Heart left ventricle (tissue), 16 donors: Measurements from ENCODE around the gene GOLGA8J. TPM values are rescaled to one million over a fixed set of nuclear protein-coding genes. Genes with fewer than 3 reads are reported as not detected.
"Not testable (repeated sequence)": the region's sequence is repeated elsewhere in the genome, so short reads cannot be mapped to it uniquely, and the experiment has no call there.

ENCODE experiments used
- ATAC-seq, 4 donors: fragments of 200-7000 bp; cut with Tn5 transposase; one replicate each; pipeline ENCODE4 v1.9.1; 2020 to 2022; ENCODE audit warnings: moderate library complexity in 4 of 4, mild to moderate bottlenecking in 3 of 4, moderate number of reproducible peaks in 1 of 4
- DNase-seq, 5 donors: peaks; one replicate each; pipeline ENCODE4 v3.0.0-alpha.2; 2020
- H3K27ac ChIP-seq, 12 donors: fragments of 200-600 bp; sonication (generic) in 4 of 12; one replicate each; pipeline versions ENCODE4 v1.5.0 to v1.8.0; 2016 to 2022; ENCODE audit warnings: mild to moderate bottlenecking in 2 of 12
- H3K27me3 ChIP-seq, 9 donors: fragments of 200-600 bp; sonication (generic) in 2 of 9; one replicate each; pipeline versions ENCODE4 v1.5.1 to v1.8.0; 2016 to 2022; ENCODE audit warnings: mild to moderate bottlenecking in 3 of 9
- H3K36me3 ChIP-seq, 9 donors: fragments of 200-600 bp; sonication (generic) in 2 of 9; one replicate each; pipeline versions ENCODE4 v1.5.0 to v1.8.0; 2018 to 2022; ENCODE audit warnings: mild to moderate bottlenecking in 2 of 9
- H3K4me1 ChIP-seq, 12 donors: fragments of 200-600 bp; sonication (generic) in 4 of 12; one replicate each; pipeline versions ENCODE4 v1.5.0 to v1.8.0; 2016 to 2022; ENCODE audit warnings: mild to moderate bottlenecking in 3 of 12
- H3K4me3 ChIP-seq, 12 donors: fragments of 200-600 bp; sonication (generic) in 4 of 12; one replicate each; pipeline versions ENCODE4 v1.5.0 to v1.8.0; 2017 to 2022; ENCODE audit warnings: mild to moderate bottlenecking in 9 of 12, moderate library complexity in 4 of 12
- H3K9me3 ChIP-seq, 12 donors: fragments of 200-600 bp; sonication (generic) in 4 of 12; one replicate each; pipeline versions ENCODE4 v1.5.0 to v1.8.0; 2016 to 2022; ENCODE audit warnings: mild to moderate bottlenecking in 1 of 12
- POLR2A ChIP-seq, 2 donors: fragments of 450-650 bp; IDR thresholded peaks; one replicate each; pipeline ENCODE4 v1.6.1; 2017; ENCODE audit warnings: antibody characterized with exemption in 2 of 2, mild to moderate bottlenecking in 2 of 2, moderate library complexity in 2 of 2
- WGBS, 4 donors: extraction: QIAGEN DNeasy Blood & Tissue Kit in 2 of 4; methylation state at CpG; one replicate each; pipeline versions ENCODE4 v1.1.5 to v1.1.7; 2013 to 2018; 5-methylcytosine and 5-hydroxymethylcytosine counted together
- intact Hi-C, 10 donors: fragments of 100-400 bp; cut with DNase I; formaldehyde crosslinking; loops; one replicate each; pipeline versions ENCODE4 v1.11.1 to v1.14.2; 2022
- long read RNA-seq, 3 donors: library from polyadenylated mRNA; unstranded; transcript quantifications; one replicate each; pipeline ENCODE4 v2.0.0, GENCODE V29; 2020 to 2021
- polyA plus RNA-seq, 2 donors: library from polyadenylated mRNA; stranded (reverse); fragments of 200-250 nt; gene quantifications; one replicate each; pipeline ENCODE4 v1.2.3, GENCODE V29; 2013
- total RNA-seq, 9 donors: library from RNA; depleted of rRNA in 2 of 9; stranded (reverse); fragments of >200 nt in 2 of 9; fragmentation: NEBNext Ultra II Directional in 3 of 9; extraction: Animal tissue kit (Norgen Biotek cat#: 25700) in 3 of 9; gene quantifications; one replicate each; pipeline versions ENCODE4 v1.1.0 to v1.2.4, GENCODE V29; 2016 to 2023
- TF ChIP-seq, protein P1 (sequence below), 12 donors: fragments of 200-600 bp; sonication (generic) in 4 of 12; IDR thresholded peaks; one replicate each; pipeline versions ENCODE4 v1.5.0 to v1.8.0; 2018 to 2022; ENCODE audit warnings: antibody characterized with exemption in 12 of 12, mild to moderate bottlenecking in 5 of 12
- donor health status: ischemic (EF 13 %, LVEDD 7.1; RV severe dilation, severe dysfunction).
- donor health status: healthy with polysubstance abuse.
- donor health status: DM: no; HTN: yes; CAD: no.
- donor health status: DM: no; HTN: no; CAD: no.
- donor health status: ischemic (EF 25% LVEDD 6.9; RV normal size, moderate dysfunction).
- donor health status: ischemic (EF 25% LVEDD 5.7; RV mildly dilated, moderate dysfunction).
- donor health status: healthy.
- donor health status: DM: yes; HTN: yes; CAD: no.
- donor health status: ischemic (EF 35%, LVEDD 5.7; RV mildly dilated, moderate dysfunction).
- donor health status: nonischemic (EF 11% LVEDD 7.7; RV severe dilation, severe dysfunction).
- donor health status: DM: yes; HTN: yes; CAD: no.
- donor health status: PGD.
- donor health status: ischemic (EF 29% LVEDD 5.4; RV normal size, mild dysfunction).
- donor health status: nonischemic (EF 23%, LVEDD 6.1; RV moderate dilation, normal function).

GOLGA8J gene, protein sequence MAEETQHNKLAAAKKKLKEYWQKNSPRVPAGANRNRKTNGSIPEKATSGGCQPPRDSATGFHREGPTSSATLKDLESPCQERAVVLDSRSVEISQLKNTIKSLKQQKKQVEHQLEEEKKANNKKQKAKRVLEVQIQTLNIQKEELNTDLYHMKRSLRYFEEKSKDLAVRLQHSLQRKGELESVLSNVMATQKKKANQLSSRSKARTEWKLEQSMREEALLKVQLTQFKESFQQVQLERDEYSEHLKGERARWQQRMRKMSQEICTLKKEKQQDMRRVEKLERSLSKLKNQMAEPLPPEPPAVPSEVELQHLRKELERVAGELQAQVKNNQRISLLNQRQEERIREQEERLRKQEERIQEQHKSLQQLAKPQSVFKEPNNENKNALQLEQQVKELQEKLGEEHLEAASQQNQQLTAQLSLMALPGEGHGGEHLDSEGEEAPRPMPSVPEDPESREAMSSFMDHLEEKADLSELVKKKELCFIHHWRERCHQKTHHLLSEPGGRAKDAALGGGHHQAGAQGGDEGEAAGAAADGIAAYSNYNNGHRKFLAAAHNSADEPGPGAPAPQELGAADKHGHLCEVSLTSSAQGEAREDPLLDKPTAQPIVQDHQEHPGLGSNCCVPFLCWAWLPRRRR
- total RNA-seq: not detected
- under 1 TPM in 1 of 2 donors, not detected in 1; 0.06 TPM for polyA plus RNA-seq
- long read RNA-seq, donor 1: 0 reads
- long read RNA-seq, donor 2: 0 reads
- long read RNA-seq, donor 3: 0 reads

GRCh38 chr15:30082655-30083054 lies at the start of gene GOLGA8J:
Gene GOLGA8J (plus strand): TSS chr15:30082955. CDS start chr15:30083053, 98 bp downstream.
- WGBS, 4 donors: no CpG with 5 or more reads among the region's 7 CpGs
- ATAC-seq, H3K4me1 ChIP-seq, H3K36me3 ChIP-seq, H3K9me3 ChIP-seq, H3K27ac ChIP-seq, H3K27me3 ChIP-seq, DNase-seq, intact Hi-C loops, H3K4me3 ChIP-seq: not testable (repeated sequence)

- Histone ChIP-seq H3K9me3 (peaks cover 0 to 20% (median 1%) of the 10 kb centered on the region in 12 donors), H3K27ac (no peak overlapping the region), H3K4me3 (no peak overlapping the region), H3K27me3 (no peaks in the 10 kb centered on the region), H3K36me3 (no peaks in the 10 kb centered on the region), H3K4me1 (no peaks in the 10 kb centered on the region)
- 77 to 84% (median 80%) methylated on average over 3 of the region's 3 CpGs for WGBS, 4 donors
- DNase-seq: no peak
- TF ChIP-seq, protein P1, sequence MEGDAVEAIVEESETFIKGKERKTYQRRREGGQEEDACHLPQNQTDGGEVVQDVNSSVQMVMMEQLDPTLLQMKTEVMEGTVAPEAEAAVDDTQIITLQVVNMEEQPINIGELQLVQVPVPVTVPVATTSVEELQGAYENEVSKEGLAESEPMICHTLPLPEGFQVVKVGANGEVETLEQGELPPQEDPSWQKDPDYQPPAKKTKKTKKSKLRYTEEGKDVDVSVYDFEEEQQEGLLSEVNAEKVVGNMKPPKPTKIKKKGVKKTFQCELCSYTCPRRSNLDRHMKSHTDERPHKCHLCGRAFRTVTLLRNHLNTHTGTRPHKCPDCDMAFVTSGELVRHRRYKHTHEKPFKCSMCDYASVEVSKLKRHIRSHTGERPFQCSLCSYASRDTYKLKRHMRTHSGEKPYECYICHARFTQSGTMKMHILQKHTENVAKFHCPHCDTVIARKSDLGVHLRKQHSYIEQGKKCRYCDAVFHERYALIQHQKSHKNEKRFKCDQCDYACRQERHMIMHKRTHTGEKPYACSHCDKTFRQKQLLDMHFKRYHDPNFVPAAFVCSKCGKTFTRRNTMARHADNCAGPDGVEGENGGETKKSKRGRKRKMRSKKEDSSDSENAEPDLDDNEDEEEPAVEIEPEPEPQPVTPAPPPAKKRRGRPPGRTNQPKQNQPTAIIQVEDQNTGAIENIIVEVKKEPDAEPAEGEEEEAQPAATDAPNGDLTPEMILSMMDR (IDR thresholded peaks at IDR 0.05): no peak
- no peak for TF ChIP-seq POLR2A (IDR thresholded peaks at IDR 0.05)
- intact Hi-C loops: loop anchor here in 2 of 10 donors (10.0 kb wide), 2 partner anchors 88 to 368 kb away; no protein-coding TSS in a partner anchor
- ATAC-seq: no peak
Measured at GRCh38 chr15:30033211-30033610, 49.5 kb upstream of the GOLGA8J start.

- intact Hi-C loops: loop anchor here in 2 of 10 donors (10.0 kb wide), 2 partner anchors 89 to 369 kb away; no protein-coding TSS in a partner anchor
- no peak overlapping the region for H3K27ac ChIP-seq
- DNase-seq (no peak), ATAC-seq (no peak)
- H3K4me3 ChIP-seq: no peak overlapping the region
- TF ChIP-seq, protein P1 (IDR thresholded peaks at IDR 0.05): no peak
- TF ChIP-seq POLR2A (IDR thresholded peaks at IDR 0.05): no peak
- no peaks in the 10 kb centered on the region for H3K36me3 ChIP-seq
- peaks cover 0 to 25% (median 1%) of the 10 kb centered on the region in 12 donors for H3K9me3 ChIP-seq
- no peaks in the 10 kb centered on the region for H3K4me1 ChIP-seq
- no peaks in the 10 kb centered on the region for H3K27me3 ChIP-seq
- 89 to 96% (median 95%) methylated on average over 4 of the region's 4 CpGs for WGBS, 4 donors
Measured at GRCh38 chr15:30033763-30034162, 49.0 kb upstream of the GOLGA8J start.

GRCh38 chr15:30036036-30036703 lies 46.6 kb upstream of the GOLGA8J start:
- intact Hi-C loops: loop anchor here in 3 of 10 donors (5.0 to 10.0 kb wide), 3 partner anchors 49 to 371 kb away; no protein-coding TSS in a partner anchor
- 78 to 87% (median 84%) methylated on average over 6 of the region's 6 CpGs for WGBS, 4 donors

More at GRCh38 chr15:30036036-30036703, 46.6 kb upstream of the GOLGA8J start:
- no peak overlapping the region for H3K4me3 ChIP-seq
- peaks cover 0 to 8% (median 0%) of the 10 kb centered on the region in 12 donors for H3K4me1 ChIP-seq
- H3K27ac ChIP-seq: no peak overlapping the region
- H3K27me3 ChIP-seq: no peaks in the 10 kb centered on the region
- no peak for DNase-seq
- H3K9me3 ChIP-seq: peaks cover 0 to 10% (median 0%) of the 10 kb centered on the region in 12 donors
- no peak for ATAC-seq
- TF ChIP-seq, protein P1 (IDR thresholded peaks at IDR 0.05): no peak
- TF ChIP-seq POLR2A (IDR thresholded peaks at IDR 0.05): no peak
- no peaks in the 10 kb centered on the region for H3K36me3 ChIP-seq
